Stimulated activated CD4-positive, alpha-beta T cell treated with anti-CD3 and anti-CD28 coated beads, Interleukin-1b, Interleukin-23, amount 100 ng/mL, for 24 hours (primary cell): ENCODE data around the gene GPR119.
"Not testable (repeated sequence)": the region's sequence is repeated elsewhere in the genome, so short reads cannot be mapped to it uniquely, and the experiment has no call there.

Source experiments
- DNase-seq, 4 experiments: peaks; one replicate each; pipeline ENCODE4 v3.0.0-alpha.2; 2020; ENCODE audit warnings: low read depth in 4 of 4, low spot score in 1 of 4

The GPR119 gene

GRCh38 chrX:130385520-130385919 lies at the start of gene GPR119:
Gene GPR119, minus strand, starts transcription at chrX:130385674. Its CDS starts 227 bp downstream, at chrX:130385447.
- no peak for DNase-seq

GRCh38 chrX:130429236-130429635 lies 43.8 kb upstream of the GPR119 start:
- not testable (repeated sequence) for DNase-seq

GRCh38 chrX:130426531-130426930 lies 41.1 kb upstream of the GPR119 start:
- DNase-seq = no peak

GRCh38 chrX:130419263-130419662 lies 33.8 kb upstream of the GPR119 start:
- DNase-seq = no peak

GRCh38 chrX:130418740-130419139 lies 33.3 kb upstream of the GPR119 start:
- DNase-seq = no peak

GRCh38 chrX:130418066-130418465 lies 32.6 kb upstream of the GPR119 start:
- DNase-seq = no peak

- DNase-seq = no peak
These were observed 31.3 kb upstream of the GPR119 start for GRCh38 chrX:130416785-130417184.

- DNase-seq = no peak
These were observed 29.7 kb upstream of the GPR119 start for GRCh38 chrX:130415201-130415600.

- no peak for DNase-seq
These were observed 29.3 kb upstream of the GPR119 start for GRCh38 chrX:130414800-130415199.

GRCh38 chrX:130413415-130413814 lies 27.9 kb upstream of the GPR119 start:
- DNase-seq = no peak

- DNase-seq = no peak
These were observed 16.8 kb upstream of the GPR119 start for GRCh38 chrX:130402208-130402684.

- peak; percentile 21 to 54 (median 32) for DNase-seq
These were observed 16.1 kb upstream of the GPR119 start, which contains the start of gene RBMX2 for GRCh38 chrX:130401415-130402207. Gene RBMX2, plus strand, starts transcription at chrX:130401987. Its CDS starts 46 bp downstream, at chrX:130402033.

- DNase-seq = no peak
These were observed 9.9 kb upstream of the GPR119 start for GRCh38 chrX:130395341-130395740.

- DNase-seq = no peak
These were observed 8.1 kb upstream of the GPR119 start for GRCh38 chrX:130393451-130394074.

- no peak for DNase-seq
These were observed 934 bp upstream of the GPR119 start for GRCh38 chrX:130386408-130386808.

- DNase-seq = no peak
These were observed 7.3 kb downstream of the GPR119 start for GRCh38 chrX:130378024-130378669.

- no peak for DNase-seq
These were observed 9.4 kb downstream of the GPR119 start for GRCh38 chrX:130376077-130376476.

GRCh38 chrX:130352050-130352449 lies 33.4 kb downstream of the GPR119 start:
- not testable (repeated sequence) for DNase-seq

- no peak for DNase-seq
These were observed 33.9 kb downstream of the GPR119 start for GRCh38 chrX:130351567-130351966.

GRCh38 chrX:130347321-130347720 lies 38.2 kb downstream of the GPR119 start:
- DNase-seq = no peak

GRCh38 chrX:130343411-130343810 lies 42.1 kb downstream of the GPR119 start:
- DNase-seq = no peak

GRCh38 chrX:130340271-130340670 lies 45.2 kb downstream of the GPR119 start:
- no peak for DNase-seq
